K562 treated with DMSO at 1 percent for 4 hours (cell line): ENCODE measurements around the gene NEDD8. TPM values are rescaled to one million over a fixed set of nuclear protein-coding genes. Genes with fewer than 3 reads are reported as not detected.

Experiments used
- total RNA-seq: library from RNA; unstranded; fragments of 300-600 nt; gene quantifications from 2 replicates; pipeline ENCODE4 v1.2.3, GENCODE V29; 2022; ENCODE audit not compliant: insufficient read depth

The NEDD8 gene
- total RNA-seq, result 140 and 150 TPM in 2 replicates

DNA sequence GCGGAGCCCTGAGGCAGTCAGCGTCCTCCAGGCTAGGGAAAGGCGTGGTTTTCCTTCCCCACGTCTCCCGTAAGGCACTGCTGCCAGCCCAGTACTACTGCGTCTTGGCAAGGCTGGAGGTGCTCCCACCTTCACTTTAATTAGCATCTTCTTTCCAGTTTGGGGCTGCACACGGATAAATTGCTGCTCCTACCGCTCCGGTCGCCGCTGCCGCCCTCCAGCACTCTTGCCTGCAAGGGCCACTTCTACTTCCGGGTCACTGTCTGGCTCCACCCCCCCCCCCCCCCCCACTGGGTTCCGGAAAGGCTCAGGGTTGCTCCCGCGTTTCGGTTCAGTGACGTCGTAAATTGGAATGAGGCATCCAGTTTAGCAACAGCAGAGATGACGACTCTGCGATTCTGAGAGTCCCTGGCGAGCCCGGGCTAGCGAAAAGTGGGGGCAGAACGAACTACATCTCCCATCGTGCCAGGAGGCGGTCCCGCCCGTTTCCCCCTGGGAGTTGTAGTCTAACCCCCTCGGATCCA is at the start of gene NEDD8:
Gene NEDD8, minus strand, starts transcription at position 247 of the 524 bp plus-strand sequence. Its CDS starts 100 bp downstream, at position 147.

DNA sequence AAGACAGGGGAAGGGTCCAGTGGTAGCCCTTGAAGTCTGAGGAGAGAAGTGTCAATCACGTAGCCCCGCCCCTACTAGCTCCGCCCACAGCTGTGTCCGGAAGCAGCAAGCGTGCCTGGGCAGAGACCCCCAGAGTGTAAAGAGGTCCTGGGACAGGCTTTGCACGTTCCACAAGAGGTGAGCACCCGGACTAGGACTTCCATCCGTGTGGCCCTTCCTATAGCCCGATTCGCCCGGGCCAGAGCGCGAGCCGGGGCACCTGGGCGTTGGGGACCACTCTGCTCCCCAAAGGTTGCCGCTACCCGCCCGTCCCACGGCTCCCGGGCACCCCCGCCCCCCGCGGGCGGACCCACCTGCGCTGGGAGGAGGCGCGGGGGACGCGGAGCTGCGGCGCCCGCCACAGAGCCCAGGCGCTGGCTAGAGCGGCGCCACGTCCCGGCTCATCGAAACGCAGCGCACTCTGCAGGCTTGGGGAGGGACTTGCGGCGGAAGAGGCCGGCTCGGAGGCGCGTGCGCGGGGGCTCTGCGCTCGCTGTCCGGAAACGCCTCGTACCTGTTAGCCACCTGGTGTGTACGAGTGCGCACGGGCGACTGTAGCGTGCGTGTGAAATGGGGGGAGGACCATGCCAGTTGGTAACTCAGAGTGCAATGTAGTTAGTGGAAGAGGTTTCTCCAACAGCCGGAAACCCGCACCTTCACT is 39.1 kb upstream of the NEDD8 start, which contains the start of gene RABGGTA:
Gene RABGGTA, minus strand, starts transcription at position 464 of the 700 bp plus-strand sequence. CDS start 482 bp downstream, outside the sequence.

DNA sequence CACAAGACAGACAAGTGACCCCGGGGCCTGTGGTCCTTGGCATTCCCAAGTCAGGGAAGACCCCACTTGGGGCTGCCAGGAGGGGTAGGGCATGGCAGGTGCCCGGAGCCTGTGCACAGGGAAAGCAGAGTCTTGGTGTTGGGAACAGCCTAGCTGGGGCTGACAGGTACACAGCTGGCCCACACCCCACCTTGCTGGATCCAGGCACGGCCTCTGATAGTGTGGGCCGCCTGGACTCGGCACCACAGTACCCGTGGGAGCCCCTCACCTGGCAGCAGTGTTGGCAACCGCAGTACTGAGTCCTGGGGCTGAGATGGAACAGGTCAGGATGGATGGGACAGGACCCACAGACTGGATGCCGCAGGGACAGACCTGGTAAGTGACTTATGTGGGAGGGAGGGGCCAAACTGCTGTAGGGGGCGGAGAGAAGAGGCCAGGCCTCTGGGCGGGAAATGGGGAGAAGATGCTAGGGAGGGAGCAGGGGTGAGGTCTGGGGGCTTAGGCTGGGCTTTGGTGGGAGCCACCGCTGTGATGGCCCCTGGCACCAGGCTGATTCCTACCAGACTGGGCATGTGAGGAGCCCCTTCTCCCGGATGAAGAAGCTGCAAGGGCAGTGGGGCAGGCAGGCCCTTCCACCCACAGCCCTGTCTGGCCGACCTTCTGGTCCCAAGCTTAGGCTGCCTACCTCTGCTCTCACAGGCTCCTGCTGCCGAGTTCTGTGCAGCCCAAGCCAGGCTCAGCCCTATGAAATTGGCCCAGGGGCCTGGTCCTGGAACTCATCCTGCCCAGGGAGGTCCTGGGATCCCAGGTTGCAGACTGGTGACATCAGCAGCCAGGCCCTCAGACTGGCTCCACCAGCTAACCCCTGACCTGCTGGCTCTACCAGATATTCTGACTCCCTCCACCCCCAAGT is 30.9 kb upstream of the NEDD8 start, which contains the start of gene TGM1:
Gene TGM1, minus strand, starts transcription at position 357 of the 913 bp plus-strand sequence. CDS start 825 bp downstream, outside the sequence.

DNA sequence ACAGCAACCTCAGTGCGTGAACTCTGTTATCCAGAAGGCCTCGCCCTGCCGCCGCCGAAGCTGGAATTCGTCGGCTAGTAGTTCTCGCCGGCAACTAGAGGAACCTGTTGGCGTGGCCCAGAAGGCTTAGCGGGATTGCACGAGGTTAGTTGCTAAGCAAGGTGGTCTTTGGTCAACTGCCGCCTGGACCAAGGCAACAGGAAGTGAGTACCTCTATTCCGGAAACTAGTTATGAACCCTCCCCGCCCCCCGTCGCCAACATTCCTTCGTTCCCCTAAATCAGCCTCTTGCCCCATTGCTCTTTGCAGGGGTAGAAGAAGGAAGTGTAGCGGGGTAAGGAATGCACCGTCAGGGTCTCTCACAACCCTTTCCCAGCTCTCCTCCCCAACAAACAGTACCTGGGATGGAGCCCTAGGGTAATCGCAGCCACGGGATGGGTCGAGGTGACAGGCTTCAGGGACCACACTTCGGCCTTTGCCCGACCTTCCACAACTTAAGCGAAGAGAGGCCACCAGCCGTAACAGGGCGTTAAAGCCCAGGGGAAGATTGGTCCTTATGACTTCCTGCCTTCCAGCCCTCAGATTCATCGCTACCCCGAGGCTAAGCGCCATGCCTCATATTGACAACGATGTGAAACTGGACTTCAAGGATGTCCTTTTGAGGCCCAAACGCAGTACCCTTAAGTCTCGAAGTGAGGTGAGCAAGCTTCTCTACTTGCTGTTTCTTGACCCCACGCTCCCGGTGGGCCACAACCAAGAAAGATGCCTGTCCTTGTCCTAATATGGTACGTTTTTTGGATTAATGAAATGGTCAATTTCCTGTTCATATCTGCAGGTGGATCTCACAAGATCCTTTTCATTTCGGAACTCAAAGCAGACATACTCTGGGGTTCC is 724 bp upstream of the NEDD8 start, which contains the start of gene GMPR2:
Gene GMPR2, plus strand, starts transcription at position 285 of the 893 bp plus-strand sequence. Its CDS starts 325 bp downstream, at position 610.

DNA sequence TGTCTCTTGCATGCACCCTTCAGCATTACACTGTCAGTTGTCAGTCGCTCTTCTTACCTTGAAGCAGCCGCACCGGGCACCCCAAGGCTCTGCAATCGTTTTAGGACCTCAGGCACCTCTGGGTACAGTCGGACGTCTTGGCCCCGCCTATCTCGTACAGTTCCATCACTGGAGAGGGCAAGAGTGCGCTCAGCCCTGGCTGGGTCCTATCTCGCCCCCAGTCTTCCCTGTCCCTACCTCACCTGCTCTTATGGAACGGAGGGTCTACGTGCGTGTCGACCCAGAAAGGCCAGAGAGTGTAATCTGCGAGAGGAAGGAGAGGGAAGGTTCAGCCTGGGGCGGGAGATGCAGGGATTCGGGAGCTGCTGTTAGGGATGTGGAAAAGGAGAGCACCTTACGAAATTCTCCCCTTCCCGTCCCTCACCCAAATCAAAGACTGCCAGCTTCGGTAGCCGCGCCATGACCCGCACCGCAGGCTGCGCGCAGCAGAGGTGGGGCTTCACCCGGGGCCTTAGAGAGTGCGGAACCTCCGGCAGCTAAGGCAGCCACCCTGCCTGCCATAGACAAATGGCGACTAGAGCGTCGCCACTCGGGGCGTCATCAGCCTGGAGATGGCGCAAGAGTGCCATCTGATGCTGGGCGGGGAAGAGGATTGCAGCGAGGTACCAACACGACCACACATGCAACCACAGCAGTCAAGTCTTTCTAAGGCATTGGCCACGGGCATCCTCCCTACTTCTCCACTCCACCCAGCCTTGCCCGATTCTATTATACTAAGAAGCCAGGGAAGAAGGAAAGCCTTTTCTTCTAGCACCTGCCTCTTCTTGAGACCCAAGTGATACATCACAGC is 16.4 kb downstream of the NEDD8 start, which contains the start of gene MDP1:
Gene MDP1, minus strand, starts transcription at position 572 of the 850 bp plus-strand sequence. Its CDS starts 111 bp downstream, at position 461.

DNA sequence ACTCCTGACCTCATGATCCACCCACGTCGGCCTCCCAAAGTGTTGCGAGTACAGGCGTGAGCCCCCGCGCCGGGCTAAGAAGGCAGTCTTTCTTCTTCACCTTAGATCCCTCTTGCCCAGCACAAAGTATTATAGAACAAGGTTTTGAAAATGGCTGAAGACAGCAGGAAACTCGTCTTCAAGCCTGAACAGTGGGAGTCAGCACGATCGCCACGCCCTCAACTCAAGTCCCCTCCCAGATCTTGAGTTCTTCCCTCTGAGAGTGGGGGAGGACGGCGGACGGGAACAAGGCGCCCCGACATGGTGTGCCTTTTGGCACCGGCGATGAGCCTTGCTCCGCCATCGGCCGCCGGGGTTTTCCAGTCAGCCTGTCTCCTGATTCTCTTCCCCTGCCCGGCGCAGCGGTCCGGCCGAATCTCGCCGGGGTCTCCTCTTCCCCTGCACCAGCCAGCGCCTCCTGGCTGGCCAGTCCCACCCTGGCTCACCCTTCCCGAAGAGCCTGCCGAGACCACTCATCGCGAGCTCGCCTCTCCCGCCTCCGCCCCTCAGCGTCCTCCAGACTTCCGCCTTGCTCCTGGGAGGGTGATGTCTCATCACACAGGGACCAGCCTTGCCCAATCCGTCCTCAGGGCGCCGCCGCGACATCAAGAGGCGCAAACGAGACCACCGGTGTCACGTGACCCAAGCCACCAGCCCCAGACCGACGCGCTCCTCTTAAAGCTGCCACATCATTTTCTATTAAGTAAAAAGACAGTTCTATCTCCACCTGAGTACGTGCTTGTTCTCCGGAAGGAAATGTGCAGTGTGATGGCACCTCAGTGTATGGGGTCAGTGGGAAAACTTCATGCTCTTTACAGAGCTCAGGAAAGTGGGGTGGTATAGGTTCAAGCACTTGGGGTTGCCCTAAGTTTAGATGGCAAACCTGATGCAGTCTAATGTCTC is 19.0 kb downstream of the NEDD8 start, which contains the start of gene CHMP4A:
Gene CHMP4A, minus strand, starts transcription at position 565 of the 942 bp plus-strand sequence. Its CDS starts 49 bp downstream, at position 516.

DNA sequence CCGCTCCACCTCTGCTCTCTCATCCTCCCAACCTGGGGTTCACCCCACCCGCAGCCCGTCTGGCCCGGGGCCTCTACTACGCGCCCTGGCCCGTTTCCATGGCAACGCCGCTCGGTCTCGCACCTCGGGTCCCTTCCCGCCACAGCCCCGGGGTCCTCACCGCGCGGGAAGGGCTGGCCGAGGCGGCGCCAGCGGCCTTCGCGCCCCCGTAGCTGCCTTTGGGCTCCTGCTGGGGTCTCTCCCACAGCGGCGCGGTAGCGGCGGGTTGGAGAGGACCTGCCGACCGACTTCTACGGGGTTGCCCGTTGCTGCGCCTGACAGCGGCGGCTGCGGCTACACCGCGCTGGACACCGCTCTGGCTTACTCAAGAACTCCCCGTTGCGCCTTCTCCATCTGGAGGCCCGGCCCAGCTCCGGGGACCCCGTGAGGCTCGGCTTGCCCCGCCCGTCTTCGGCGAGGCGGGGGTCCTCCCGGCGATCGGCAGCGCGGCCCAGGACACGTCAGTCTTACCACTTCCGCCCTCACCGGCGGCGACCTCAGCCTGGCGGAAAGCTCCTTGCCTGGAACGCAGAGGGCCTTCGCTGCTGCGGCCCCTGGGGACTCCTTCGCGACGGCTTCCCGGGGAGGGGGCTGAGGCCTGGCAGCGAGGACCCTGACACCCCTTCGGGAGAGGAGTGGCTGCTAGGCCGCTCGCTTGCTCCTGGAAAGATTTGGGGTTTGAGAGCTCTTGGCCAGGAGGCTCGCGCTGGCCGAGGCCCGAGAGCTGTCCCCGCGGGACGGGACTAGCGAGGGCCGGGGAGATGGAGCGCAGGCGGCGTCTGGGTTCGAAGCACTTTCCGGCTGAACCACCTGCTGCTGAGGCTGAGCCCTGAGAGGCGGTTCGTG is 36.7 kb downstream of the NEDD8 start, which contains the start of gene TM9SF1:
Gene TM9SF1, minus strand, starts transcription at position 256 of the 885 bp plus-strand sequence. CDS start 422 bp downstream, outside the sequence.

DNA sequence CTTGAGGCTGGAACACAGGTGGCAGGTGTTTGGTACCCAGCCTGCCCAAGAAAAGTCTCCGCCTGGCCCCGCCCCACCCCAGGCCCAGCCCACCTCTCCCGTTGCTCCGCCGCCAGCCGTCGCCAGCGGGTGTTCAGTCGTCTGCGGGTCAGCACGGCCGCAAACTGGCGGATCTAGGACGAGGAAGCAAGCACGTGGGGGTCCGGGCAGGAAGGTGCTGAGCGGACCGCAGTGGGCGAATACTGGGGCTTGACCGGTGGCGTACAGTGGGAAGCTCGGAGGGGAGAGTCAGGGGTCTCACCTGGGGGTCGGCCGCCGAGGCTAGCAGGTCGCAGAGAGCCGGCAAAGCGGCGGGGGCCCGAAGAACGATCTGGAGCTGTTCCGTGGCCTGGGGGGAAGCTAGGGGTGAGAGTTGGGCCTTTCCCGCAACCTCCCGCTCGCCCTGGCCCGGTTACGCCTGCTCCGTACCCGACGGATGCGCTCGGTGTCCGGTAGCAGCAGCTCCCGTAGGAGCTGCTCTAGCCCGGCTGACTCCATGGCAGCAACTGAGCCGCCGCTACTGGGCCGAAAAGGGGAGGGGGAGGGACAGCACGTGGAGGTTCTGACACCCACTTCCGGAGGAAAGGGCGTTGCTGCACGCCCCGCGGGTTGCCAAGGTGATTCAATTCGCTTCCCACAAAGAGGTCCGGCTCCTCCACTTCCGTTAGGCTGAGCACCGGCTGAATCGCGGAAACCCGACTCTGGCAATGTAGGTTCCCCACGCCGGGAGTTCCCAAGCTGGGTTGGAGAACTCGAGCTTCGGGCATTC is 43.7 kb downstream of the NEDD8 start, which contains the start of gene IPO4:
Gene IPO4, minus strand, starts transcription at position 566 of the 808 bp plus-strand sequence. Its CDS starts 29 bp downstream, at position 537.

DNA sequence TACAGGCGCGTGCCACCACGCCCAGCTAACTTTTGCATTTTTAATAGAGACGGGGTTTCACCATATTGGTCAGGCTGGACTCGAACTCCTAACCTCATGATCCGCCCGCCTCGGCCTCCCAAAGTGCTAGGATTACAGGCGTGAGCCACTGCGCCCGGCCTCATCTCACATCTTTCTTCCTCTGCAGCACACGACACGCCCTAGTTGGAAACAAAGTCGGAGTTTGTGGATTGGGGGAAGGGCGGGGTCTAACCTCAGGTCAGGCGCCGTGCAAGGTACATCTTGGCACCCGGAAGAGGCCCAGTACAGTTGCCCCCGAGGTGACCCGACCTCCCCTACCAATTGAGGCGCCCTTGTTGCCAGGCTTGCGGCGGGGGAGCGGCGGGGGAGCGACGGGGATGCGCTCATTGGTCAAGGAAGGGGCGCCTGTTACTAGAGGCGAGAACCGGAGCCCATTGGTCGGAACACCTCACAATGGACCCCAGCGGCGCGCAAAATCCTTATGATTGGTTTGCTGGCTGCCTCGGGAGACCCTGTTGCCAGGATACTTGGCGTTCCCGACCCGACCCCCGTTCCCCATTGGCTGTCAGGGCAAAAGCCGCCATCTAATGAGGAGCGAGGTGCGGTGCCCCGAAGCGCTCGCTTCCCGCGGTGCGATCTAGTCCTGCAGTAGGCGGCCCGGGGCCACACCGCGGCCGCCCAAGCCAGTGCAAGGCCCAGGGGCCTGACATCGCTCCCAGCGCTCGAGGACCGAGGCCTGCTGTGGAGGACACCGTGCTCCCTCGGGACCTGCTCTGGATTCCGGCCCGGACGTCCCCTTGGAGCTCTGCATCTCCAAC is 60.5 kb downstream of the NEDD8 start, which contains the start of gene REC8:
Gene REC8, plus strand, starts transcription at position 659 of the 839 bp plus-strand sequence. CDS start 473 bp downstream, outside the sequence.

Other genes starting within 250 kb of the NEDD8 start
- gene DHRS4L2, start 243.4 kb downstream of the NEDD8 start, total RNA-seq, result 29.4 and 38.8 TPM in 2 replicates
- 0.24 TPM in 1 of 2 replicates, not detected in the other for gene CARMIL3, start 180.4 kb downstream of the NEDD8 start, total RNA-seq
- not detected in 2 replicates for gene CPNE6, start 160.8 kb downstream of the NEDD8 start, total RNA-seq
- 99.4 and 112 TPM in 2 replicates for gene PCK2, start 138.1 kb downstream of the NEDD8 start, total RNA-seq
- gene DCAF11, start 117.6 kb downstream of the NEDD8 start, total RNA-seq, result 31.4 and 39.2 TPM in 2 replicates
- 3.2 and 4.1 TPM in 2 replicates for gene NRL, start 117.4 kb downstream of the NEDD8 start, total RNA-seq
- not detected in 2 replicates for gene FITM1, start 101.7 kb downstream of the NEDD8 start, total RNA-seq
- gene PSME1, start 96.2 kb downstream of the NEDD8 start, total RNA-seq, result 171 and 172 TPM in 2 replicates
- gene EMC9, start 90.8 kb downstream of the NEDD8 start, total RNA-seq, result 29.6 and 36.4 TPM in 2 replicates
- gene PSME2, start 85.8 kb downstream of the NEDD8 start, total RNA-seq, result 160 and 167 TPM in 2 replicates
- gene RNF31, start 84.9 kb downstream of the NEDD8 start, total RNA-seq, result 17.0 and 21.3 TPM in 2 replicates
- gene IRF9, start 71.1 kb downstream of the NEDD8 start, total RNA-seq, result 9.3 and 20.9 TPM in 2 replicates
- gene REC8, start 60.3 kb downstream of the NEDD8 start, total RNA-seq, result 5.1 and 7.1 TPM in 2 replicates
- 23.4 and 27.8 TPM in 2 replicates for gene IPO4, start 43.6 kb downstream of the NEDD8 start, total RNA-seq
- gene TM9SF1, start 36.9 kb downstream of the NEDD8 start, total RNA-seq, result 16.4 and 22.0 TPM in 2 replicates
- 1.1 and 2.2 TPM in 2 replicates for gene TSSK4, start 26.7 kb downstream of the NEDD8 start, total RNA-seq
- 57.8 and 78.5 TPM in 2 replicates for gene CHMP4A, start 18.9 kb downstream of the NEDD8 start, total RNA-seq
- 7.5 and 10.8 TPM in 2 replicates for gene MDP1, start 16.3 kb downstream of the NEDD8 start, total RNA-seq
- gene GMPR2, start 562 bp upstream of the NEDD8 start, total RNA-seq, result 55.3 and 68.0 TPM in 2 replicates
- 15.0 and 16.1 TPM in 2 replicates for gene TINF2, start 10.3 kb upstream of the NEDD8 start, total RNA-seq
- 0.88 and 1.5 TPM in 2 replicates for gene TGM1, start 30.8 kb upstream of the NEDD8 start, total RNA-seq
- gene RABGGTA, start 39.2 kb upstream of the NEDD8 start, total RNA-seq, result 15.3 and 18.0 TPM in 2 replicates
- 22.2 and 26.0 TPM in 2 replicates for gene DHRS1, start 67.4 kb upstream of the NEDD8 start, total RNA-seq
- gene NOP9, start 67.5 kb upstream of the NEDD8 start, total RNA-seq, result 4.7 and 6.1 TPM in 2 replicates
- gene CIDEB, start 75.6 kb upstream of the NEDD8 start, total RNA-seq, result not detected in 2 replicates
- 2.2 and 6.4 TPM in 2 replicates for gene LTB4R2, start 77.8 kb upstream of the NEDD8 start, total RNA-seq
- gene LTB4R, start 79.1 kb upstream of the NEDD8 start, total RNA-seq, result 4.0 and 5.3 TPM in 2 replicates
- 0.59 TPM in 1 of 2 replicates, not detected in the other for gene ADCY4, start 102.7 kb upstream of the NEDD8 start, total RNA-seq
- gene RIPK3, start 107.6 kb upstream of the NEDD8 start, total RNA-seq, result not detected in 2 replicates
- gene NFATC4, start 135.8 kb upstream of the NEDD8 start, total RNA-seq, result 2.9 and 5.1 TPM in 2 replicates
- gene NYNRIN, start 166.6 kb upstream of the NEDD8 start, total RNA-seq, result 0.94 and 1.3 TPM in 2 replicates
- gene CBLN3, start 197.3 kb upstream of the NEDD8 start, total RNA-seq, result 0.71 TPM in 1 of 2 replicates, not detected in the other
- 24.9 and 30.8 TPM in 2 replicates for gene KHNYN, start 197.6 kb upstream of the NEDD8 start, total RNA-seq
- 51.9 and 69.4 TPM in 2 replicates for gene SDR39U1, start 210.4 kb upstream of the NEDD8 start, total RNA-seq